Mucosa of stomach (tissue), 1 donor: ENCODE data around the gene CLTB.
A peak's percentile ranks its signal among the peaks of the same experiment; 100 is the strongest.

ENCODE experiments used
- H3K27me3 ChIP-seq: one replicate; pipeline ENCODE4 v1.7.0; 2013; ENCODE audit warnings: mild to moderate bottlenecking, low read length; ENCODE audit not compliant: control insufficient read depth, insufficient read depth
- H3K36me3 ChIP-seq: one replicate; pipeline ENCODE4 v1.7.0; 2013; ENCODE audit warnings: low read length; ENCODE audit not compliant: control insufficient read depth, insufficient read depth
- H3K4me1 ChIP-seq: one replicate; pipeline ENCODE4 v1.7.0; 2013; ENCODE audit warnings: mild to moderate bottlenecking, low read length; ENCODE audit not compliant: control insufficient read depth, insufficient read depth
- H3K4me3 ChIP-seq: one replicate; pipeline ENCODE4 v1.7.0; 2013; ENCODE audit warnings: low read length
- H3K9ac ChIP-seq: one replicate; pipeline ENCODE4 v1.7.0; 2013; ENCODE audit warnings: mild to moderate bottlenecking, low read length, moderate library complexity
- H3K9me3 ChIP-seq: one replicate; pipeline ENCODE4 v1.7.0; 2013; ENCODE audit warnings: mild to moderate bottlenecking, low read length, moderate library complexity; ENCODE audit not compliant: control insufficient read depth
- donor health status: Pancreatic carcinoma.

CLTB gene

GRCh38 chr5:176415952-176416924 lies at the start of gene CLTB:
Gene CLTB, minus strand, starts transcription at chr5:176416539. Its CDS starts 176 bp downstream, at chr5:176416363.
- Histone ChIP-seq H3K9ac (peak within 1 kb of the TSS; percentile 98), H3K27me3 (no peaks in the 10 kb centered on the region), H3K4me3 (peak within 1 kb of the TSS; percentile 95), H3K36me3 (no peaks in the 10 kb centered on the region), H3K9me3 (no peaks in the 10 kb centered on the region), H3K4me1 (peaks cover 49% of the 10 kb centered on the region)

GRCh38 chr5:176463113-176463764 lies 46.9 kb upstream of the CLTB start:
- H3K27me3 ChIP-seq, result no peaks in the 10 kb centered on the region
- peaks cover 13% of the 10 kb centered on the region for H3K4me1 ChIP-seq
- no peaks in the 10 kb centered on the region for H3K36me3 ChIP-seq
- H3K9me3 ChIP-seq, result no peaks in the 10 kb centered on the region
- H3K4me3 ChIP-seq, result no peak overlapping the region
- H3K9ac ChIP-seq, result no peak overlapping the region

GRCh38 chr5:176461349-176461748 lies 45.0 kb upstream of the CLTB start:
- no peaks in the 10 kb centered on the region for H3K9me3 ChIP-seq
- no peaks in the 10 kb centered on the region for H3K36me3 ChIP-seq
- no peak overlapping the region for H3K9ac ChIP-seq
- H3K27me3 ChIP-seq, result no peaks in the 10 kb centered on the region
- H3K4me1 ChIP-seq, result peaks cover 9% of the 10 kb centered on the region
- no peak overlapping the region for H3K4me3 ChIP-seq

- H3K9me3 ChIP-seq, result no peaks in the 10 kb centered on the region
- H3K27me3 ChIP-seq, result no peaks in the 10 kb centered on the region
- no peak overlapping the region for H3K4me3 ChIP-seq
- no peak overlapping the region for H3K9ac ChIP-seq
- no peaks in the 10 kb centered on the region for H3K4me1 ChIP-seq
- no peaks in the 10 kb centered on the region for H3K36me3 ChIP-seq
Observed at GRCh38 chr5:176458904-176459561, 42.7 kb upstream of the CLTB start.

- Histone ChIP-seq H3K9me3 (no peaks in the 10 kb centered on the region), H3K4me3 (no peak overlapping the region), H3K4me1 (no peaks in the 10 kb centered on the region), H3K27me3 (no peaks in the 10 kb centered on the region), H3K36me3 (no peaks in the 10 kb centered on the region), H3K9ac (no peak overlapping the region)
Observed at GRCh38 chr5:176454724-176455394, 38.5 kb upstream of the CLTB start.

- Histone ChIP-seq H3K4me3 (no peak overlapping the region), H3K9me3 (no peaks in the 10 kb centered on the region), H3K9ac (no peak overlapping the region), H3K4me1 (peaks cover 4% of the 10 kb centered on the region), H3K36me3 (no peaks in the 10 kb centered on the region), H3K27me3 (no peaks in the 10 kb centered on the region)
Observed at GRCh38 chr5:176450077-176450476, 33.7 kb upstream of the CLTB start.

GRCh38 chr5:176447978-176448608 lies 31.8 kb upstream of the CLTB start, which contains the start of gene FAF2:
Gene FAF2, plus strand, starts transcription at chr5:176448385. Its CDS starts 23 bp downstream, at chr5:176448408.
- H3K36me3 ChIP-seq, result no peaks in the 10 kb centered on the region
- H3K4me1 ChIP-seq, result peaks cover 4% of the 10 kb centered on the region
- peak within 1 kb of the TSS; percentile 91 for H3K9ac ChIP-seq
- H3K27me3 ChIP-seq, result no peaks in the 10 kb centered on the region
- H3K4me3 ChIP-seq, result peak within 1 kb of the TSS; percentile 98
- H3K9me3 ChIP-seq, result no peaks in the 10 kb centered on the region

- peak overlapping the region; percentile 98 for H3K4me3 ChIP-seq
- H3K27me3 ChIP-seq, result no peaks in the 10 kb centered on the region
- peaks cover 4% of the 10 kb centered on the region for H3K4me1 ChIP-seq
- H3K36me3 ChIP-seq, result no peaks in the 10 kb centered on the region
- H3K9me3 ChIP-seq, result no peaks in the 10 kb centered on the region
- peak overlapping the region; percentile 91 for H3K9ac ChIP-seq
Observed at GRCh38 chr5:176447591-176447977, 31.2 kb upstream of the CLTB start.

- H3K36me3 ChIP-seq, result no peaks in the 10 kb centered on the region
- H3K9ac ChIP-seq, result peak overlapping the region; percentile 91
- H3K4me3 ChIP-seq, result peak overlapping the region; percentile 98
- H3K9me3 ChIP-seq, result no peaks in the 10 kb centered on the region
- peaks cover 4% of the 10 kb centered on the region for H3K4me1 ChIP-seq
- no peaks in the 10 kb centered on the region for H3K27me3 ChIP-seq
Observed at GRCh38 chr5:176446884-176447590, 30.7 kb upstream of the CLTB start.

- no peaks in the 10 kb centered on the region for H3K36me3 ChIP-seq
- no peaks in the 10 kb centered on the region for H3K27me3 ChIP-seq
- no peaks in the 10 kb centered on the region for H3K9me3 ChIP-seq
- H3K4me3 ChIP-seq, result no peak overlapping the region
- peaks cover 4% of the 10 kb centered on the region for H3K4me1 ChIP-seq
- no peak overlapping the region for H3K9ac ChIP-seq
Observed at GRCh38 chr5:176446028-176446665, 29.8 kb upstream of the CLTB start.
